Testis (tissue), 2 donors: Measurements from ENCODE around the gene ADGRE1.

ENCODE experiments used
- CTCF ChIP-seq, 3 experiments: fragments of 450-650 bp in 2 of 3; fragments of 200-600 bp in 1 of 3; sonication (generic) in 1 of 3; IDR thresholded peaks; one replicate each; pipeline ENCODE4 v1.5.1; 2016 to 2019; ENCODE audit warnings: antibody characterized with exemption in 3 of 3, mild to moderate bottlenecking in 2 of 3, moderate library complexity in 1 of 3
- POLR2A ChIP-seq: fragments of 450-650 bp; IDR thresholded peaks from one replicate; pipeline ENCODE4 v1.6.1; 2017; ENCODE audit warnings: antibody characterized with exemption, mild to moderate bottlenecking, moderate library complexity

- TF ChIP-seq CTCF (IDR thresholded peaks at IDR 0.05) (peak; percentile 80 to 93 (median 86)), POLR2A (no peak)
Observed at GRCh38 chr19:6862673-6863078, 24.7 kb upstream of the ADGRE1 start.
